Trophoblast cell (in vitro differentiated cells and primary cell): ENCODE results near the gene MRPS6.
A peak's percentile ranks its signal among the peaks of the same experiment; 100 is the strongest.

Source experiments
- DNase-seq, 2 donors: peaks; one replicate each; pipeline ENCODE4 v3.0.0-alpha.2; 2016
- H2AFZ ChIP-seq: 2 replicates; pipeline ENCODE4 v1.6.1; 2013; ENCODE audit warnings: low read length, moderate library complexity, mild to moderate bottlenecking; ENCODE audit not compliant: insufficient read depth, poor library complexity
- H2AK5ac ChIP-seq: 2 replicates; pipeline ENCODE4 v1.6.1; 2013; ENCODE audit warnings: mild to moderate bottlenecking, low read length
- H2BK120ac ChIP-seq: 2 replicates; pipeline ENCODE4 v1.6.1; 2013; ENCODE audit warnings: low read length, mild to moderate bottlenecking, moderate library complexity; ENCODE audit not compliant: insufficient read depth, poor library complexity
- H2BK12ac ChIP-seq: 2 replicates; pipeline ENCODE4 v1.6.1; 2013; ENCODE audit warnings: mild to moderate bottlenecking, low read length, moderate library complexity
- H2BK5ac ChIP-seq: 2 replicates; pipeline ENCODE4 v1.6.1; 2013; ENCODE audit warnings: low read length, low read depth, moderate library complexity, mild to moderate bottlenecking; ENCODE audit not compliant: poor library complexity
- H3K14ac ChIP-seq: 2 replicates; pipeline ENCODE4 v1.6.1; 2013; ENCODE audit warnings: mild to moderate bottlenecking, low read length
- H3K18ac ChIP-seq: 2 replicates; pipeline ENCODE4 v1.6.1; 2013; ENCODE audit warnings: mild to moderate bottlenecking, low read length
- H3K23ac ChIP-seq: 2 replicates; pipeline ENCODE4 v1.6.1; 2013; ENCODE audit warnings: low read length
- H3K27ac ChIP-seq: 2 replicates; pipeline ENCODE4 v1.5.1; 2013; ENCODE audit warnings: low read depth, mild to moderate bottlenecking, inconsistent platforms, low read length, moderate library complexity
- H3K27me3 ChIP-seq: 2 replicates; pipeline ENCODE4 v1.6.1; 2013; ENCODE audit warnings: inconsistent platforms, mild to moderate bottlenecking, low read length, moderate library complexity; ENCODE audit not compliant: insufficient read depth
- H3K36me3 ChIP-seq, 2 experiments: 1 replicate in 1 of 2; 2 replicates in 1 of 2; pipeline ENCODE4 v1.6.1; 2013; ENCODE audit warnings: low read length in 2 of 2, mild to moderate bottlenecking in 2 of 2, moderate library complexity in 1 of 2; ENCODE audit not compliant: insufficient read depth in 2 of 2, control insufficient read depth in 1 of 2
- H3K4ac ChIP-seq: 2 replicates; pipeline ENCODE4 v1.6.1; 2013; ENCODE audit warnings: low read depth, mild to moderate bottlenecking, low read length, moderate library complexity
- H3K4me1 ChIP-seq, 2 experiments: 1 replicate in 1 of 2; 2 replicates in 1 of 2; pipeline ENCODE4 v1.6.1; 2013; ENCODE audit warnings: low read length in 2 of 2, mild to moderate bottlenecking in 2 of 2, moderate library complexity in 1 of 2; ENCODE audit not compliant: insufficient read depth in 2 of 2, control insufficient read depth in 1 of 2
- H3K4me2 ChIP-seq: 2 replicates; pipeline ENCODE4 v1.6.1; 2013; ENCODE audit warnings: inconsistent platforms, mild to moderate bottlenecking, low read length, moderate library complexity
- H3K4me3 ChIP-seq: 2 replicates; pipeline ENCODE4 v1.5.1; 2013; ENCODE audit warnings: mild to moderate bottlenecking, low read depth, low read length, inconsistent platforms
- H3K79me1 ChIP-seq: one replicate; pipeline ENCODE4 v1.6.1; 2013; ENCODE audit warnings: low read length
- H3K79me2 ChIP-seq: 2 replicates; pipeline ENCODE4 v1.6.1; 2013; ENCODE audit warnings: low read length, mild to moderate bottlenecking; ENCODE audit not compliant: control insufficient read depth, insufficient read depth, poor library complexity
- H3K9ac ChIP-seq: 2 replicates; pipeline ENCODE4 v1.6.1; 2013; ENCODE audit warnings: mild to moderate bottlenecking, low read length
- H3K9me3 ChIP-seq: 2 replicates; pipeline ENCODE4 v1.6.1; 2013; ENCODE audit warnings: low read depth, mild to moderate bottlenecking, control low read depth, inconsistent platforms, low read length; ENCODE audit not compliant: insufficient read depth
- H4K12ac ChIP-seq: 2 replicates; pipeline ENCODE4 v1.6.1; 2013; ENCODE audit warnings: low read depth, mild to moderate bottlenecking, low read length, moderate library complexity
- H4K8ac ChIP-seq: 2 replicates; pipeline ENCODE4 v1.6.1; 2013; ENCODE audit warnings: low read depth, mild to moderate bottlenecking, low read length, moderate library complexity
- H4K91ac ChIP-seq: one replicate; pipeline ENCODE4 v1.6.1; 2013; ENCODE audit warnings: low read depth, mild to moderate bottlenecking, low read length, moderate library complexity
- WGBS: extraction: QIAGEN DNeasy Blood & Tissue Kit; methylation state at CpG from one replicate; pipeline ENCODE4 v1.1.7; 2013; ENCODE audit warnings: missing lambda C conversion rate; ENCODE audit not compliant: insufficient read length, insufficient coverage; ENCODE audit errors: extremely low coverage; 5-methylcytosine and 5-hydroxymethylcytosine counted together

Gene MRPS6

GRCh38 chr21:34129039-34129891 lies 55.9 kb downstream of the MRPS6 start:
- Histone ChIP-seq H3K79me1 (peaks cover 11% of the 10 kb centered on the region), H2BK120ac (peak overlapping the region; percentile 61), H3K4me1 (peaks cover 12 to 25% of the 10 kb centered on the region in 2 experiments), H2AFZ (no peak overlapping the region), H3K4ac (no peak overlapping the region), H4K91ac (peak overlapping the region; percentile 72), H3K79me2 (peaks cover 7% of the 10 kb centered on the region), H3K23ac (no peak overlapping the region), H3K18ac (peak overlapping the region; percentile 11), H3K9me3 (no peaks in the 10 kb centered on the region), H2BK12ac (no peak overlapping the region), H3K4me3 (no peak overlapping the region), H2BK5ac (peak overlapping the region; percentile 58), H2AK5ac (no peak overlapping the region), H3K9ac (no peak overlapping the region), H3K14ac (peak overlapping the region; percentile 35), H4K12ac (no peak overlapping the region), H3K36me3 (peaks cover 9 to 18% of the 10 kb centered on the region in 2 experiments), H4K8ac (peak overlapping the region; percentile 32), H3K27ac (peak overlapping the region; percentile 88), H3K4me2 (peak overlapping the region; percentile 37), H3K27me3 (no peaks in the 10 kb centered on the region)
- DNase-seq: peak in 1 of 2 donors; percentile 19
- WGBS: no CpG with 5 or more reads among the region's 17 CpGs

- H3K79me1 ChIP-seq: peaks cover 11% of the 10 kb centered on the region
- H3K4me1 ChIP-seq: peaks cover 12 to 25% of the 10 kb centered on the region in 2 experiments
- no peak overlapping the region for H2AK5ac ChIP-seq
- peak overlapping the region; percentile 43 for H3K14ac ChIP-seq
- peak overlapping the region; percentile 49 for H4K91ac ChIP-seq
- no peak overlapping the region for H3K4me3 ChIP-seq
- peak overlapping the region; percentile 88 for H3K27ac ChIP-seq
- peak overlapping the region; percentile 58 for H2BK5ac ChIP-seq
- peak overlapping the region; percentile 43 for H3K4me2 ChIP-seq
- DNase-seq: no peak
- no peaks in the 10 kb centered on the region for H3K27me3 ChIP-seq
- H3K79me2 ChIP-seq: peaks cover 7% of the 10 kb centered on the region
- H3K23ac ChIP-seq: no peak overlapping the region
- peak overlapping the region; percentile 54 for H4K12ac ChIP-seq
- peak overlapping the region; percentile 24 for H4K8ac ChIP-seq
- no CpG with 5 or more reads among the region's 5 CpGs for WGBS
- H2BK120ac ChIP-seq: peak overlapping the region; percentile 48
- peak overlapping the region; percentile 22 for H3K4ac ChIP-seq
- H3K9ac ChIP-seq: no peak overlapping the region
- H3K36me3 ChIP-seq: peaks cover 9 to 18% of the 10 kb centered on the region in 2 experiments
- H2AFZ ChIP-seq: peak overlapping the region; percentile 8
- no peaks in the 10 kb centered on the region for H3K9me3 ChIP-seq
- H3K18ac ChIP-seq: peak overlapping the region; percentile 48
- peak overlapping the region; percentile 53 for H2BK12ac ChIP-seq
These were observed 56.7 kb downstream of the MRPS6 start for GRCh38 chr21:34129901-34130715.

GRCh38 chr21:34130716-34130985 lies 57.3 kb downstream of the MRPS6 start:
- no peak overlapping the region for H2AFZ ChIP-seq
- no peak overlapping the region for H3K4me2 ChIP-seq
- H3K23ac ChIP-seq: no peak overlapping the region
- H3K4me3 ChIP-seq: no peak overlapping the region
- peaks cover 7% of the 10 kb centered on the region for H3K79me2 ChIP-seq
- H3K9me3 ChIP-seq: peaks cover 2% of the 10 kb centered on the region
- peak overlapping the region; percentile 69 for H3K27ac ChIP-seq
- no peak overlapping the region for H3K18ac ChIP-seq
- WGBS: no CpG with 5 or more reads among the region's 2 CpGs
- H3K27me3 ChIP-seq: no peaks in the 10 kb centered on the region
- no peak overlapping the region for H2AK5ac ChIP-seq
- no peak overlapping the region for H3K14ac ChIP-seq
- H4K91ac ChIP-seq: peak overlapping the region; percentile 20
- H3K4ac ChIP-seq: peak overlapping the region; percentile 60
- H4K12ac ChIP-seq: no peak overlapping the region
- H2BK5ac ChIP-seq: no peak overlapping the region
- no peak for DNase-seq
- H3K9ac ChIP-seq: no peak overlapping the region
- peaks cover 12 to 25% of the 10 kb centered on the region in 2 experiments for H3K4me1 ChIP-seq
- peak overlapping the region; percentile 48 for H2BK120ac ChIP-seq
- peaks cover 11% of the 10 kb centered on the region for H3K79me1 ChIP-seq
- H4K8ac ChIP-seq: no peak overlapping the region
- peaks cover 14 to 20% of the 10 kb centered on the region in 2 experiments for H3K36me3 ChIP-seq
- H2BK12ac ChIP-seq: peak overlapping the region; percentile 53

DNA sequence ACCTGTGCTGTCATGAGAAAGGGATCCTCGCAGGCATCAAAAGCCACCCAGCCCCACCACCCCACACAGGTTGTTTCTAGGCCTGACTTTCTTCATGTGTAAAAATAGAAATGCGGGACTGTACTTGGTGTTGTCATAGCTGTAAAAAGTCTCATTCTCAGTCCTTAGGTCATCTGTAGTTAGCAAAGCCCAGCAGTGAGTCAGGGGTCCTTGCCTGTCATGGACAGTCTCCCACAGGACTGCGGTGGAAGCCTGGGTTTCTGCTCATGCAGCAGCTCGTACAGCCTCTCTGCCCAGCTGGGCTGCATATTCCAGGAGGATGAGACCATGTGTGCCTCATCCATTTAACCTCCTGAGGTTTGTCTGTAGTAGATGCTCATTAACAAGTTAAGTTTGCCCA lies 58.2 kb downstream of the MRPS6 start:
- Histone ChIP-seq H2AFZ (no peak overlapping the region), H3K4me2 (no peak overlapping the region), H3K9me3 (peaks cover 2% of the 10 kb centered on the region), H2AK5ac (no peak overlapping the region), H3K23ac (peak overlapping the region; percentile 54), H3K27me3 (no peaks in the 10 kb centered on the region), H3K4me3 (no peak overlapping the region), H3K36me3 (peaks cover 13 to 20% of the 10 kb centered on the region in 2 experiments), H4K12ac (no peak overlapping the region), H2BK12ac (peak overlapping the region; percentile 34), H3K79me2 (peaks cover 7% of the 10 kb centered on the region), H3K18ac (peak overlapping the region; percentile 7), H4K91ac (no peak overlapping the region), H3K4me1 (peaks cover 12 to 25% of the 10 kb centered on the region in 2 experiments), H4K8ac (no peak overlapping the region), H3K9ac (no peak overlapping the region), H3K4ac (no peak overlapping the region), H3K79me1 (peaks cover 11% of the 10 kb centered on the region), H3K27ac (no peak overlapping the region), H2BK5ac (no peak overlapping the region), H3K14ac (no peak overlapping the region), H2BK120ac (no peak overlapping the region)
- DNase-seq: no peak
- no CpG with 5 or more reads among the region's 4 CpGs for WGBS
